ENCODE data around the gene TMEM198.

The TMEM198 gene

GRCh38 chr2:219596954-219597551 lies 53.2 kb downstream of the TMEM198 start:
- Histone ChIP-seq H3K4me3 (ENCODE audit: low read length in 2 of 2) (peak overlapping the region; percentile 96), H3K4me1 (ENCODE audit: control insufficient read depth, insufficient read depth, low read length) (peaks cover 9% of the 10 kb centered on the region), H3K9me3 (ENCODE audit: control insufficient read depth in 2 of 2, low read length in 2 of 2) (no peaks in the 10 kb centered on the region), H3K27me3 (ENCODE audit: control insufficient read depth in 1 of 2, insufficient read depth in 2 of 2, low read length in 2 of 2) (no peaks in the 10 kb centered on the region), H3K36me3 (ENCODE audit: control insufficient read depth in 2 of 2, insufficient read depth in 2 of 2, low read length in 2 of 2) (peaks cover 4 to 9% of the 10 kb centered on the region in 2 donors), H3K27ac (ENCODE audit: low read length) (peak overlapping the region; percentile 89), H3K9ac (ENCODE audit: low read length in 2 of 2) (peak overlapping the region; percentile 85 to 93)

- H3K9me3 ChIP-seq (ENCODE audit: control insufficient read depth in 2 of 2, low read length in 2 of 2) = no peaks in the 10 kb centered on the region
- no peaks in the 10 kb centered on the region for H3K27me3 ChIP-seq (ENCODE audit: control insufficient read depth in 1 of 2, insufficient read depth in 2 of 2, low read length in 2 of 2)
- H3K4me1 ChIP-seq (ENCODE audit: control insufficient read depth, insufficient read depth, low read length) = peaks cover 9% of the 10 kb centered on the region
- peak within 1 kb of the TSS; percentile 89 for H3K27ac ChIP-seq (ENCODE audit: low read length)
- peak within 1 kb of the TSS; percentile 96 for H3K4me3 ChIP-seq (ENCODE audit: low read length in 2 of 2)
- H3K36me3 ChIP-seq (ENCODE audit: control insufficient read depth in 2 of 2, insufficient read depth in 2 of 2, low read length in 2 of 2) = peaks cover 8 to 16% of the 10 kb centered on the region in 2 donors
- H3K9ac ChIP-seq (ENCODE audit: low read length in 2 of 2) = peak within 1 kb of the TSS; percentile 85 to 93
These were observed 53.9 kb downstream of the TMEM198 start, which contains the start of gene STK11IP for GRCh38 chr2:219597552-219598307. STK11IP (plus strand) TSS chr2:219597857; CDS start chr2:219598120, 263 bp downstream.

- Histone ChIP-seq H3K27ac (ENCODE audit: low read length) (peak overlapping the region; percentile 89), H3K4me1 (ENCODE audit: control insufficient read depth, insufficient read depth, low read length) (peaks cover 9% of the 10 kb centered on the region), H3K27me3 (ENCODE audit: control insufficient read depth in 1 of 2, insufficient read depth in 2 of 2, low read length in 2 of 2) (no peaks in the 10 kb centered on the region), H3K36me3 (ENCODE audit: control insufficient read depth in 2 of 2, insufficient read depth in 2 of 2, low read length in 2 of 2) (peaks cover 8 to 16% of the 10 kb centered on the region in 2 donors), H3K9me3 (ENCODE audit: control insufficient read depth in 2 of 2, low read length in 2 of 2) (no peaks in the 10 kb centered on the region), H3K4me3 (ENCODE audit: low read length in 2 of 2) (peak overlapping the region; percentile 96), H3K9ac (ENCODE audit: low read length in 2 of 2) (peak overlapping the region; percentile 85 to 90)
These were observed 54.7 kb downstream of the TMEM198 start for GRCh38 chr2:219598308-219599078.

Measured in stomach smooth muscle (tissue), 2 donors.